Tibial artery (tissue), 4 donors: ENCODE measurements around the gene TBC1D19.

Source experiments
- DNase-seq, 2 donors: peaks; one replicate each; pipeline ENCODE4 v3.0.0-alpha.2; 2019
- H3K27ac ChIP-seq, 2 donors: fragments of 200-600 bp; sonication (generic) in 1 of 2; 1 replicate in 1 of 2; 2 replicates in 1 of 2; pipeline ENCODE4 v1.5.1; 2018 to 2019; ENCODE audit warnings: mild to moderate bottlenecking in 1 of 2
- H3K27me3 ChIP-seq, 2 donors: fragments of 200-600 bp; sonication (generic) in 1 of 2; one replicate each; pipeline versions ENCODE4 v1.5.1 to v1.6.0; 2016 to 2019
- H3K36me3 ChIP-seq, 3 donors: fragments of 200-600 bp; sonication (generic) in 2 of 3; one replicate each; pipeline ENCODE4 v1.5.1; 2016 to 2019; ENCODE audit warnings: mild to moderate bottlenecking in 2 of 3
- H3K4me1 ChIP-seq, 4 donors: fragments of 200-600 bp; sonication (generic) in 2 of 4; 1 replicate in 3 of 4; 2 replicates in 1 of 4; pipeline ENCODE4 v1.5.1; 2016 to 2019
- H3K4me3 ChIP-seq, 2 donors: fragments of 200-600 bp; sonication (generic) in 1 of 2; 1 replicate in 1 of 2; 2 replicates in 1 of 2; pipeline ENCODE4 v1.5.1; 2018 to 2019; ENCODE audit warnings: mild to moderate bottlenecking in 2 of 2
- H3K9me3 ChIP-seq, 3 donors: fragments of 200-600 bp; sonication (generic) in 1 of 3; one replicate each; pipeline ENCODE4 v1.5.1; 2016 to 2019
- CTCF ChIP-seq, 2 experiments: fragments of 200-600 bp in 1 of 2; fragments of 450-650 bp in 1 of 2; IDR thresholded peaks; one replicate each; pipeline ENCODE4 v1.5.1; 2017 to 2019; ENCODE audit warnings: antibody characterized with exemption in 2 of 2, mild to moderate bottlenecking in 1 of 2, moderate library complexity in 1 of 2
- intact Hi-C: fragments of 100-400 bp; cut with DNase I; formaldehyde crosslinking; loops from one replicate; pipeline ENCODE4 v1.15.0; 2023; ENCODE audit warnings: low total_unique reads

TBC1D19 gene

GRCh38 chr4:26758899-26759298 lies 175.0 kb downstream of the TBC1D19 start:
- Histone ChIP-seq H3K4me3 (no peak overlapping the region), H3K4me1 (no peaks in the 10 kb centered on the region), H3K27me3 (no peaks in the 10 kb centered on the region), H3K36me3 (no peaks in the 10 kb centered on the region), H3K9me3 (no peaks in the 10 kb centered on the region), H3K27ac (no peak overlapping the region)
- no peak for DNase-seq
- no peak for TF ChIP-seq CTCF (IDR thresholded peaks at IDR 0.05)
- intact Hi-C loops = no loop called here

GRCh38 chr4:26762650-26763049 lies 178.8 kb downstream of the TBC1D19 start:
- DNase-seq = no peak

GRCh38 chr4:26763063-26763462 lies 179.2 kb downstream of the TBC1D19 start:
- no peaks in the 10 kb centered on the region for H3K27me3 ChIP-seq
- H3K4me3 ChIP-seq = no peak overlapping the region
- peaks cover 0 to 5% (median 4%) of the 10 kb centered on the region in 3 donors for H3K36me3 ChIP-seq
- H3K27ac ChIP-seq = no peak overlapping the region
- no peaks in the 10 kb centered on the region for H3K4me1 ChIP-seq
- no peak for TF ChIP-seq CTCF (IDR thresholded peaks at IDR 0.05)
- no peaks in the 10 kb centered on the region for H3K9me3 ChIP-seq
- no peak for DNase-seq
- intact Hi-C loops = no loop called here

More at GRCh38 chr4:26762650-26763049, 178.8 kb downstream of the TBC1D19 start:
- H3K27ac ChIP-seq = no peak overlapping the region
- H3K27me3 ChIP-seq = no peaks in the 10 kb centered on the region
- intact Hi-C loops = no loop called here
- no peak for TF ChIP-seq CTCF (IDR thresholded peaks at IDR 0.05)
- H3K4me3 ChIP-seq = no peak overlapping the region
- H3K4me1 ChIP-seq = no peaks in the 10 kb centered on the region
- peaks cover 0 to 5% (median 4%) of the 10 kb centered on the region in 3 donors for H3K36me3 ChIP-seq
- H3K9me3 ChIP-seq = no peaks in the 10 kb centered on the region

GRCh38 chr4:26763648-26764047 lies 179.8 kb downstream of the TBC1D19 start:
- no peak for DNase-seq

GRCh38 chr4:26764231-26764630 lies 180.3 kb downstream of the TBC1D19 start:
- DNase-seq = no peak
- intact Hi-C loops = no loop called here
- Histone ChIP-seq H3K27ac (no peak overlapping the region), H3K9me3 (no peaks in the 10 kb centered on the region), H3K4me3 (no peak overlapping the region), H3K36me3 (peaks cover 0 to 5% (median 4%) of the 10 kb centered on the region in 3 donors), H3K27me3 (no peaks in the 10 kb centered on the region), H3K4me1 (no peaks in the 10 kb centered on the region)
- no peak for TF ChIP-seq CTCF (IDR thresholded peaks at IDR 0.05)

More at GRCh38 chr4:26763648-26764047, 179.8 kb downstream of the TBC1D19 start:
- Histone ChIP-seq H3K9me3 (no peaks in the 10 kb centered on the region), H3K27me3 (no peaks in the 10 kb centered on the region), H3K36me3 (peaks cover 0 to 5% (median 4%) of the 10 kb centered on the region in 3 donors), H3K4me3 (no peak overlapping the region), H3K27ac (no peak overlapping the region), H3K4me1 (no peaks in the 10 kb centered on the region)
- TF ChIP-seq CTCF (IDR thresholded peaks at IDR 0.05) = no peak
- intact Hi-C loops = no loop called here

GRCh38 chr4:26765515-26765914 lies 181.6 kb downstream of the TBC1D19 start:
- H3K4me3 ChIP-seq = no peak overlapping the region
- H3K27ac ChIP-seq = no peak overlapping the region
- DNase-seq = no peak
- intact Hi-C loops = no loop called here
- no peaks in the 10 kb centered on the region for H3K9me3 ChIP-seq
- H3K4me1 ChIP-seq = no peaks in the 10 kb centered on the region
- H3K27me3 ChIP-seq = no peaks in the 10 kb centered on the region
- H3K36me3 ChIP-seq = peaks cover 2 to 10% (median 4%) of the 10 kb centered on the region in 3 donors
- no peak for TF ChIP-seq CTCF (IDR thresholded peaks at IDR 0.05)
